HG02885 (cell line): ENCODE data around the gene ADAMTSL1.
A peak's percentile ranks its signal among the peaks of the same experiment; 100 is the strongest.

Experiments used
- ATAC-seq: cut with Tn5 transposase; IDR thresholded peaks from one replicate; pipeline ENCODE4 v1.9.1; 2021; ENCODE audit warnings: mild to moderate bottlenecking; ENCODE audit not compliant: unreplicated experiment, poor library complexity

Gene ADAMTSL1

GRCh38 chr9:18683851-18684250, 209.9 kb downstream of the ADAMTSL1 start:
- ATAC-seq: no peak

DNA sequence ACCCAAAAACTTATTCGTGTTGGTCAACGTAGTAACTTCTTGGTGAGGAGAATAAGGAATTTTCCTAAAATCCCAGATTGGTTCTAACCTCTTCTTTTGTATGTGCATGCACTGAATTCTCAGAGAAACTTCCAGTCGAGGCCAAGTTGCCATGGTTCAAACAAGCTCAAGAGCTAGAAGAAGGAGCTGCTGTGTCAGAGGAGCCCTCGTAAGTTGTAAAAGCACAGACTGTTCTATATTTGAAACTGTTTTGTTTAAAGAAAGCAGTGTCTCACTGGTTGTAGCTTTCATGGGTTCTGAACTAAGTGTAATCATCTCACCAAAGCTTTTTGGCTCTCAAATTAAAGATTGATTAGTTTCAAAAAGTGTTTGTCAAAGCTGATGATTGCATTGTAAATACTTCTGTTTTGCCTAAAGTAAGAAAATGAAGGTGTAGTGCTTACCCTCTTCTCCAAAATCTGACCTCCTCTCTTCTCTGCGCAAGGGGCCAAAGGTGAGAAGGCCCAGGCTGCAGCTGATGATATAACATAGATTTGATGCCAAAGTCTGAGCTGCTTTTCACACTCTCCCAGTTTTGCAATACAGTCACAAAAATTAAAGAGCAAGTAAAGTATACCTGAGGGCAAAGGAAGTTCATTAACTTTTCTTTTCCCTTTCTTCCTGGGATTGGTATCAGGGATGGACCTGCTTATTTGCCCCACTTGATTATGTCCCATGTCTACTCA, 210.8 kb downstream of the ADAMTSL1 start:
- ATAC-seq: no peak

- no peak for ATAC-seq
Observed at GRCh38 chr9:18688581-18689565, 214.9 kb downstream of the ADAMTSL1 start.

DNA sequence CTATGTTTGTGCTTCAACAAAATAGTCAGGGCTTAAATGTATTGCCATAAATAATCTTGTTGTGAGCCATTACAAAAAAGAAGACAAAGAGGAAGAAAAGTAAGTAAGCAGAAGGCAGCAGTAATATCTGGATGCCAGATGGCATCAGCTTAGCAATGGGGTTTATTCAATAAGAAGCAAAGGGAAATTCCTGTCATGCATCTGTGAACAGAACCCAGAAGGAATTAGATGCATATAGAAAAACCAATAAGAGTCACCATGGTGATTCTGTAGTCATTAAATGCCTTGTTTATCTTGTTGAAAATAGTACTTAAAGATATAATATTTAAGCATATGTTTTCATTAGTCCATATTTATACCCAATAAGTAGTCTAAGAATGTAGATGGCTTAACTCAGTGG, 216.0 kb downstream of the ADAMTSL1 start:
- no peak for ATAC-seq

- ATAC-seq: peak; percentile 77
Observed at GRCh38 chr9:18692268-18692667, 218.3 kb downstream of the ADAMTSL1 start.

DNA sequence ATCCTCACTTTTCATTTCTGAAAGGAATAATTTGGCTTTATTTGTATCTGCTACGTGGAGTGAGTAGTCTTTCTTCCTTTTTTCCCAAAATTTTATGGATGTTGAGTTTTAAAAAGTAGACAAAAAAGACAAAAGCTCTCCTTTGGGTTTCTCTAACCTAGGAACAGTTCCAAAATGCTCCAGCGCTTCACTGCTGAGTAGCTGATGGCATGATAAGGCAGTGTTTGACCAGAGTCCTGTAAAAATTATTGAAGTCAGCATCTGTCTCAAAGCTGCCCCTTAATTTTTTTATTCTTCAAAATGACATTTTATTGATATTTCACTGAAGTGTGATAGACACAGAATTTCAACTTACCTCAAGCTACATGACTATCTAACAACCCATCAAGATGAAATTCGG, 219.0 kb downstream of the ADAMTSL1 start:
- ATAC-seq: no peak

DNA sequence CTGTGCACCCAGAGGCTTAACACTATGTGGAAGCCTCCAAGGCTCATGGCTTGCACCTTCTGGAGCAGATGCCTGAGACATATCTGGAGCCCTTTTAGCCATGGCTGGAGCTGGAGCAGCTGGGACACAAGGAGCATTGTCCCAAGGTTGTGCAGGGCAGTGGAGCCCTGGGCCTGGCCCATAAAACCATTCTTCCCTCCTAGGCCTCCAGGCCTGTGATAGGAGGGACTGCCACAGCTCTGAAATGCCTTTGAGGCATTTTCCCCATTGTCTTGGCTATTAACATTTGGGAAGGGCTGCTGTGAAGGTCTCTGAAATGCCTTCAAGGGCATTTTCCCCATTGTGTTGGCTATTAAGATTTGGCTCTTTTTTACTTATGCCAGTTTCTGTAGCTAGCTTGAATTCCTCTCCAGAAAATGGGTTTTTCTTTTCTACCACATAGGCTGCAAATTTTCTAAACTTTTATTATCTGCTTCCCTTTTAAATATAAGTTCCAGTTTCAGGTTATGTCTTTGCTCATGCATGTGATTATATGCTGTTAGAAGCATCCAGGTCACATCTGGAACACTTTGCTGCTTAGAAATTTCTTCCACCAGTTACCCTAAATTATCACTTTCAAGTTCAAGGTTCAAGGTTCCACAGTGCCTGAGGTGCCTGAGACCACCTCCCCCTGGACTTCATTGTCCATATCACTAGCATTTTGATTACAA, 221.2 kb downstream of the ADAMTSL1 start:
- ATAC-seq: no peak

GRCh38 chr9:18698992-18699391, 225.0 kb downstream of the ADAMTSL1 start:
- ATAC-seq: no peak

DNA sequence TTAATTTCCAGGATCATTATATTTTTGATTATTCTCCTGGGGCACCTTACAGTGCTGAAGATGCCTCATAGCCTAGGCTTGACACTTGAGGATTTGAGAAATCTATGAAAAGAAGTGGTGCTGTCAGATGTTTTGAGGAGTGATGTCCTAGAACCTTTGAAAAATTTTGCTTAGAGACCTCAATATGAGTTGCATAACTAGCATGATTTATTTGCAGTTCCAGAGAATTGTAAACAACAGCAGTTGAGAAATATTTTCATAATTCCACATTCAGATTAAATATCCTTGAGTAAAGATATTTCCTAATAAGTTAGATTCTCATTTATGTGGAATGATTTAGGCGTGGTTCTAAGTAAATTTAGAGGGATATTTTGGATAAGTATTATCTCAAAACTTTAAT, 225.8 kb downstream of the ADAMTSL1 start:
- no peak for ATAC-seq

GRCh38 chr9:18700714-18701113, 226.8 kb downstream of the ADAMTSL1 start:
- no peak for ATAC-seq

DNA sequence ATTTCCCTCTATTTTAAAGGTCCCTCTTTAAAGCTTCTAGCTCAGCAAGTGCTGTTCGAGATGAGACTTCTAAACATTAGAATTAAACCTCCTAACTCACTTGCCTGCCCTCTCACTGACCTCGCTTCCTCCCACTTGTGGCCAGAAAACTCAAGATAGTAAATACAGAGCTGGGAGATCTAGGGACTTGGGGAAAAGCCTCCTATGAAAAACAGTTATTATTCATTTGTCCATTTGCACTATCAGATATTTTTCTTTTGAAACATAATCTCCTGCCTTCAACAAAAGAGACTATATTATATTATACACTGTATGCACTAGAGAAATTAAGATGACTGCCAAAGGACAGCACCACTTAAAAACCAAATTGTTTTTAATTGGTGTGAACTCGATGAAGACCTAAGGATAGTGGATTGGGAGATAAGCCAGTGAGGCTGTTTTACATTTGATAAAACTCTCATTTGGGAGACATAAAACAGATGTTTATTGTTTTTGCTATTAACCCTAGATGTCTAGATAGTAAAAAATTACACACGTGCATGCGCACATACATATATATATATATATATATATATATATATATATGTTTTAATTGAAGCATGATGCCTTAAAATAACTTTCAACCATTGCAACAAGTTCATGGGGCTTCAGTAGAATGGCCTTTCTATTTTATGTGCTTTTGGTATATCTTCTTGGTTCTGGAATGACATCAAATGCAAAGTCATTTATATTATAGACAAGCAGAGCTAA, 229.4 kb downstream of the ADAMTSL1 start:
- no peak for ATAC-seq

- ATAC-seq: no peak
Observed at GRCh38 chr9:18703901-18704379, 230.0 kb downstream of the ADAMTSL1 start.

DNA sequence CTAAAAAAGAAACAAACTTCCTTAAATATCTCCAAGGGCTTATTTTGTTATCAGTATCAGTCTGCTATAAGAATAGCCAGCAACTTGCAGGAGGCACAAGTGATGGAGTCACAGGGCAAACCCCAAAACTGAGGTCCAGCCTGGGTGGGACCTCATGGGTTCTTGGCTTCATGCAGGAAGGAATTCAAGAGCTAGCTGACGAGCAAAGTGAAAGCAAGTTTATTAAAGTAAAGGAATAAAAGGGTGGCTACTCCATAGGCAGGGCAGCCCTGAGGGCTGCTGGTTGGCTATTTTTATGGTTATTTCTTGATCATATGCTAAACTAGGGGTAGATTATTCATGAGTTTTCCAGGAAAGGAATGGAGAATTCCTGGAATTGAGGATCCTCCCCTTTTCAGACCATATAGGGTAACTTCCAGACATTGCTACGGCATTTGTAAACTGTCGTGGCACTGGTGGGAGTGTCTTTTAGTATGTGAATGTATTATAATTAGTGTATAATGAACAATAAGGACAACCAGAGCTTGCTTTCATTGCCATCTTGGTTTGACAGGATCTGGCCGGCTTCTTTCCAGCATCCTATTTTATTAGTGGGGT, 231.9 kb downstream of the ADAMTSL1 start:
- ATAC-seq: no peak

DNA sequence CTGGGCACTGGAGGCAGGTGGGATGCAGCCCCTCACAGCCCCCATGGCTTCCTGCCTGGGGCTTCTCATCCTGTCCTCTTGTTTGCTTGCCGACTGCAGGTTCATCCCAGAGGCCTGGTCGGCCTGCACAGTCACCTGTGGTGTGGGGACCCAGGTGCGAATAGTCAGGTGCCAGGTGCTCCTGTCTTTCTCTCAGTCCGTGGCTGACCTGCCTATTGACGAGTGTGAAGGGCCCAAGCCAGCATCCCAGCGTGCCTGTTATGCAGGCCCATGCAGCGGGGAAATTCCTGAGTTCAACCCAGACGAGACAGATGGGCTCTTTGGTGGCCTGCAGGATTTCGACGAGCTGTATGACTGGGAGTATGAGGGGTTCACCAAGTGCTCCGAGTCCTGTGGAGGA, 232.7 kb downstream of the ADAMTSL1 start:
- no peak for ATAC-seq

- no peak for ATAC-seq
Observed at GRCh38 chr9:18707061-18707461, 233.1 kb downstream of the ADAMTSL1 start.

DNA sequence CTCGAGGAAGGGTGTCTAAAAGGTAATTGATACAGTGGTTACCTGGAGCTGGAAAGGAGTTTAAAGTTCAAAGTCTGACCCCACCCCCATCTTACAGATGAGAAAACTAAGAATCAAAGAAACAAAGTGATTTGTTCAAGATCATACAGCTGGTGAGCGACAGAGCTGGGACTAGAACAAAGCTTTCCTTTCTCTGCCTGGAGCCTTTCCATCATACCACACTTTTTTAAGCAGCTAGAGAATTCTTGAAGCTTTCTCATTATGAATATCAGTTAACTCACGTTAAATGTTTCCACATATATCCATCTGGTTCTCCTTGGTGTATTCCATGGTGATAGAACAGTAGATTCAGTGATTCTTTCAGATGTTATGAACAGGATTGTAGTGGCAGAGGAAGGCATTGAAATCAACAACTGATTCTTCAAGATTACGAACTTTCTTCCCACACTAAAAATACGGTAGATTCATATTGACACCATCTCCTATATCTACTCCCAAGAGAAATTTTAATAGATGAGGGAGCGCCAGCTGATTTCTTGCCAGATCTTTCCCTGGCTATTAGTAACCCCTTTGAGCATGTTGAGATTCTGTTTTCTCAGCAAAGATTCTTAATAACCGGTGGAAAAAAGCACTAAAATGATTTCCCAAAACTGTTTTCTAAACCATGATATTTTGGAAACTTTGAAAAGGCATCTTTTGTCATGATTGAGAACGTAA, 233.7 kb downstream of the ADAMTSL1 start:
- no peak for ATAC-seq

GRCh38 chr9:18708429-18708828, 234.5 kb downstream of the ADAMTSL1 start:
- ATAC-seq: no peak

DNA sequence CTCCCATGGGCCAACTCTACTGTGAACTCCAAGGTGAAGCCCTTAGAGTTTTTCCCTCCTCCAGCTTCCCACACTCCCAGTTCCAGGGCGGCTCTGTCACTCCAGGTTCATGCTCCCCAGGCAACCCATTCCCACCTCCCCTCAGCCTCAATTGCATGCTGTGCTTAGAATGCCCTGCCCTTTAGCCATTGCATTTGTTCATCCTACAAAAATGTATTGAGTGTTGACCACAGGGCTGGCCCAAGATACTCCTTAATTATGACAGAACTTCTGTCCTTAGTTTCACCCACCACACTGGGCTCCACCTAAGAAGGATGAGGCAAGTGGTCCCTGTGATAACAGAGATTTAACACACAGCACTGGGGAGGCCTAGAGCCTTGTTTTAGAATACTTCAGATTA, 236.1 kb downstream of the ADAMTSL1 start:
- ATAC-seq: no peak

DNA sequence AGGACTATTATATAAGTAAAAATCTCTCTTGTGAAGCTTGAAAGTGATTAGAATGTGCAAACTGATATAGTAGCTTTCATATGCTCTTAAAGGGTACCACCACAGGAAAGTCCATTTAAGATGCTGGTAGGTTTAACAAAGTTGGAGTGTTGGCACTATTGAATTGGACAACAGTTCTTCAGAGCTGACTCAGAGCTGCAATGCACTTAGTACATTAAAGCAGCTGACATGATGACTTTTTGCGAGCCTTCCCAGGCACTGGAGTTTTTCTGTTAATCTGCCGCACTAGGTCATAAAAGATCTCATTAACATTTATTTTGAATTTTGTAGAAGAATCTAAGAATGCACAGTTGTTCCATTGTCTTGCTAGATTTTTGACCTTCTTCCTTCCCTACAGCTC, 243.8 kb downstream of the ADAMTSL1 start:
- no peak for ATAC-seq
